ENCODE measurements around the gene PIP5K1B.

Gene PIP5K1B

GRCh38 chr9:68749135-68749534 is 44.1 kb downstream of the PIP5K1B start:
- Histone ChIP-seq H3K27me3 (ENCODE audit: control insufficient read depth, low read length) (no peaks in the 10 kb centered on the region), H3K4me3 (ENCODE audit: low read length) (no peak overlapping the region), H3K79me2 (ENCODE audit: control insufficient read depth, low read length) (no peaks in the 10 kb centered on the region), H4K20me1 (ENCODE audit: control insufficient read depth, insufficient read depth, low read depth, low read length) (peaks cover 4% of the 10 kb centered on the region; the same call in 1 of the 2 replicates), H3K9me2 (replicated peaks; ENCODE audit: control insufficient read depth, low read length) (no peaks in the 10 kb centered on the region), H3K9me3 (ENCODE audit: control insufficient read depth, insufficient read depth, low read length) (no peaks in the 10 kb centered on the region), H3K36me3 (ENCODE audit: control insufficient read depth, low read length) (no peaks in the 10 kb centered on the region), H3K27ac (ENCODE audit: low read depth, low read length) (no peak overlapping the region), H3F3A (ENCODE audit: control insufficient read depth, insufficient read depth) (no peaks in the 10 kb centered on the region), H3K4me2 (ENCODE audit: low read length) (no peak overlapping the region), H3K4me1 (ENCODE audit: control insufficient read depth, low read length) (no peaks in the 10 kb centered on the region)
- no peak for TF ChIP-seq EZH2phosphoT487 (IDR thresholded peaks at IDR 0.05; ENCODE audit: borderline replicate concordance, low read length)
- TF ChIP-seq CTCF (IDR thresholded peaks at IDR 0.05; ENCODE audit: low read depth, low read length, poor library complexity, severe bottlenecking) = no peak

- H3K9me2 ChIP-seq (replicated peaks; ENCODE audit: control insufficient read depth, low read length) = no peaks in the 10 kb centered on the region
- TF ChIP-seq EZH2phosphoT487 (IDR thresholded peaks at IDR 0.05; ENCODE audit: borderline replicate concordance, low read length) (no peak), CTCF (IDR thresholded peaks at IDR 0.05; ENCODE audit: low read depth, low read length, poor library complexity, severe bottlenecking) (no peak)
- H3K36me3 ChIP-seq (ENCODE audit: control insufficient read depth, low read length) = no peaks in the 10 kb centered on the region
- H3K27ac ChIP-seq (ENCODE audit: low read depth, low read length) = no peak overlapping the region
- no peak overlapping the region for H3K4me2 ChIP-seq (ENCODE audit: low read length)
- no peaks in the 10 kb centered on the region for H3K27me3 ChIP-seq (ENCODE audit: control insufficient read depth, low read length)
- peaks cover 4% of the 10 kb centered on the region; the same call in 1 of the 2 replicates for H4K20me1 ChIP-seq (ENCODE audit: control insufficient read depth, insufficient read depth, low read depth, low read length)
- no peaks in the 10 kb centered on the region for H3F3A ChIP-seq (ENCODE audit: control insufficient read depth, insufficient read depth)
- no peaks in the 10 kb centered on the region for H3K79me2 ChIP-seq (ENCODE audit: control insufficient read depth, low read length)
- H3K9me3 ChIP-seq (ENCODE audit: control insufficient read depth, insufficient read depth, low read length) = no peaks in the 10 kb centered on the region
- no peak overlapping the region for H3K4me3 ChIP-seq (ENCODE audit: low read length)
- H3K4me1 ChIP-seq (ENCODE audit: control insufficient read depth, low read length) = no peaks in the 10 kb centered on the region
Observed at GRCh38 chr9:68749579-68750159, 44.6 kb downstream of the PIP5K1B start.

GRCh38 chr9:68750255-68750654 is 45.2 kb downstream of the PIP5K1B start:
- Histone ChIP-seq H3K27ac (ENCODE audit: low read depth, low read length) (no peak overlapping the region), H3F3A (ENCODE audit: control insufficient read depth, insufficient read depth) (no peaks in the 10 kb centered on the region), H3K4me1 (ENCODE audit: control insufficient read depth, low read length) (no peaks in the 10 kb centered on the region), H3K4me3 (ENCODE audit: low read length) (no peak overlapping the region), H4K20me1 (ENCODE audit: control insufficient read depth, insufficient read depth, low read depth, low read length) (peaks cover 4% of the 10 kb centered on the region; the same call in 1 of the 2 replicates), H3K27me3 (ENCODE audit: control insufficient read depth, low read length) (peaks cover 4% of the 10 kb centered on the region; the same call in 1 of the 2 replicates), H3K4me2 (ENCODE audit: low read length) (no peak overlapping the region), H3K79me2 (ENCODE audit: control insufficient read depth, low read length) (no peaks in the 10 kb centered on the region), H3K9me2 (replicated peaks; ENCODE audit: control insufficient read depth, low read length) (no peaks in the 10 kb centered on the region), H3K9me3 (ENCODE audit: control insufficient read depth, insufficient read depth, low read length) (no peaks in the 10 kb centered on the region), H3K36me3 (ENCODE audit: control insufficient read depth, low read length) (no peaks in the 10 kb centered on the region)
- TF ChIP-seq EZH2phosphoT487 (IDR thresholded peaks at IDR 0.05; ENCODE audit: borderline replicate concordance, low read length) (no peak), CTCF (IDR thresholded peaks at IDR 0.05; ENCODE audit: low read depth, low read length, poor library complexity, severe bottlenecking) (no peak)
